HG03460 (cell line): ENCODE data around the gene PBX3.

ENCODE experiments used
- ATAC-seq: cut with Tn5 transposase; IDR thresholded peaks from one replicate; pipeline ENCODE4 v1.9.1; 2021; ENCODE audit not compliant: unreplicated experiment

The PBX3 gene

GRCh38 chr9:125968714-125969374 is 221.7 kb downstream of the PBX3 start:
- ATAC-seq: no peak

GRCh38 chr9:125969462-125969861 is 222.3 kb downstream of the PBX3 start:
- no peak for ATAC-seq

- ATAC-seq: no peak
These were observed 222.7 kb downstream of the PBX3 start for GRCh38 chr9:125969868-125970267.

GRCh38 chr9:125970340-125970739 is 223.2 kb downstream of the PBX3 start:
- no peak for ATAC-seq

- no peak for ATAC-seq
These were observed 223.9 kb downstream of the PBX3 start for GRCh38 chr9:125971050-125971449.

- no peak for ATAC-seq
These were observed 225.0 kb downstream of the PBX3 start for GRCh38 chr9:125972012-125972729.

GRCh38 chr9:125973547-125973946 is 226.4 kb downstream of the PBX3 start:
- no peak for ATAC-seq

- ATAC-seq: no peak
These were observed 227.5 kb downstream of the PBX3 start for GRCh38 chr9:125974705-125975104.

- ATAC-seq: no peak
These were observed 230.1 kb downstream of the PBX3 start for GRCh38 chr9:125977223-125977622.

GRCh38 chr9:125979383-125979782 is 232.2 kb downstream of the PBX3 start:
- ATAC-seq: no peak

GRCh38 chr9:125982798-125983406 is 235.7 kb downstream of the PBX3 start:
- ATAC-seq: no peak

GRCh38 chr9:125983681-125984080 is 236.5 kb downstream of the PBX3 start:
- ATAC-seq: no peak

GRCh38 chr9:125984461-125984860 is 237.3 kb downstream of the PBX3 start:
- no peak for ATAC-seq

GRCh38 chr9:125985142-125985997 is 238.2 kb downstream of the PBX3 start:
- ATAC-seq: no peak

- no peak for ATAC-seq
These were observed 239.0 kb downstream of the PBX3 start for GRCh38 chr9:125985998-125986655.

GRCh38 chr9:125986966-125987365 is 239.8 kb downstream of the PBX3 start:
- no peak for ATAC-seq

GRCh38 chr9:125987420-125987819 is 240.2 kb downstream of the PBX3 start:
- ATAC-seq: no peak

GRCh38 chr9:125988479-125989050 is 241.4 kb downstream of the PBX3 start:
- no peak for ATAC-seq

GRCh38 chr9:125989090-125989501 is 241.9 kb downstream of the PBX3 start:
- ATAC-seq: no peak

GRCh38 chr9:125989524-125990180 is 242.5 kb downstream of the PBX3 start:
- ATAC-seq: no peak
